Fibroblast of the aortic adventitia (primary cell): ENCODE data around the gene ZNF511. TPM values are rescaled to one million over a fixed set of nuclear protein-coding genes. Genes with fewer than 3 reads are reported as not detected.

Experiments used
- DNase-seq: peaks from one replicate; pipeline ENCODE4 v3.0.0-alpha.2; 2010; ENCODE audit warnings: low read depth
- H3K4me3 ChIP-seq: 2 replicates; pipeline ENCODE4 v1.5.1; 2011; ENCODE audit warnings: low read depth, mild to moderate bottlenecking, control low read depth, low read length, moderate library complexity
- total RNA-seq: library from RNA; depleted of rRNA; stranded (reverse); fragments of >200 nt; gene quantifications from 2 replicates; pipeline ENCODE4 v1.2.3, GENCODE V29; 2012; ENCODE audit warnings: low replicate concordance
- TF ChIP-seq, protein P1 (sequence below): IDR thresholded peaks from 2 replicates; pipeline ENCODE4 v1.5.1; 2011; ENCODE audit warnings: mild to moderate bottlenecking, low read length, control low read depth, inconsistent platforms; ENCODE audit not compliant: insufficient read depth

Gene ZNF511
- total RNA-seq, 1 donor = 22.1 TPM

DNA sequence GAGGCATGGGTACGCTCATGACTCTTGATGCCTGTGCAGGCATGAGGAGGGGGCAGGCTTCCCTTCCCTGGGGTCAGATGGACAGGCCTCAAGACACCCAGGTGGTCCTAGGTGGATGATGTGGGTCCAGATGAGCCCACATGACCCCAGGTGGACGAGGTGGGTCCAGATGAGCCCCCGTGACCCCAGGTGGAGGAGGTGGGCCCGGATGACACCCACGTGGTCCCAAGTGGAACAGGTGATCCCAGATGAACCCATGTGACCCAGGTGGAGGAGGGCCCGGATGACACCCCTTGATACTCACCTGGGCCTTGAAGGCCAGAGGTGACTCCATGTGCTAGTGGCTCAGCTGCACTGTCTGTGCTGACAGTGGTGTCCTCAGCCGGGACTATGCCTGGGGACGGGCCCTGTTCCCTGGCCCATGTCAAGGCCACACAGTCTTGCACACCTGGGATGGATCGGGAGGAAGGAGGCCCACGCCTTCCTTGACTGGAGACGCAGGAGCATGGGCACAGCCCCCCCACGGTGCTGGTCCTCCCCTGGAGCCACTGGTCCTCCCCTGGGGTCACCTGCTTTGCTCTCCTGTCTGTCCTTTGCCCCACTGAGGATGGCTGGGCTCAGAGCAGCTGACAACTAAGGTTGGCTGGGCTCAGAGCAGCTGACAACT lies 41.7 kb downstream of the ZNF511 start:
- H3K4me3 ChIP-seq = no peak overlapping the region
- DNase-seq = no peak
- TF ChIP-seq, protein P1, sequence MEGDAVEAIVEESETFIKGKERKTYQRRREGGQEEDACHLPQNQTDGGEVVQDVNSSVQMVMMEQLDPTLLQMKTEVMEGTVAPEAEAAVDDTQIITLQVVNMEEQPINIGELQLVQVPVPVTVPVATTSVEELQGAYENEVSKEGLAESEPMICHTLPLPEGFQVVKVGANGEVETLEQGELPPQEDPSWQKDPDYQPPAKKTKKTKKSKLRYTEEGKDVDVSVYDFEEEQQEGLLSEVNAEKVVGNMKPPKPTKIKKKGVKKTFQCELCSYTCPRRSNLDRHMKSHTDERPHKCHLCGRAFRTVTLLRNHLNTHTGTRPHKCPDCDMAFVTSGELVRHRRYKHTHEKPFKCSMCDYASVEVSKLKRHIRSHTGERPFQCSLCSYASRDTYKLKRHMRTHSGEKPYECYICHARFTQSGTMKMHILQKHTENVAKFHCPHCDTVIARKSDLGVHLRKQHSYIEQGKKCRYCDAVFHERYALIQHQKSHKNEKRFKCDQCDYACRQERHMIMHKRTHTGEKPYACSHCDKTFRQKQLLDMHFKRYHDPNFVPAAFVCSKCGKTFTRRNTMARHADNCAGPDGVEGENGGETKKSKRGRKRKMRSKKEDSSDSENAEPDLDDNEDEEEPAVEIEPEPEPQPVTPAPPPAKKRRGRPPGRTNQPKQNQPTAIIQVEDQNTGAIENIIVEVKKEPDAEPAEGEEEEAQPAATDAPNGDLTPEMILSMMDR = no peak

DNA sequence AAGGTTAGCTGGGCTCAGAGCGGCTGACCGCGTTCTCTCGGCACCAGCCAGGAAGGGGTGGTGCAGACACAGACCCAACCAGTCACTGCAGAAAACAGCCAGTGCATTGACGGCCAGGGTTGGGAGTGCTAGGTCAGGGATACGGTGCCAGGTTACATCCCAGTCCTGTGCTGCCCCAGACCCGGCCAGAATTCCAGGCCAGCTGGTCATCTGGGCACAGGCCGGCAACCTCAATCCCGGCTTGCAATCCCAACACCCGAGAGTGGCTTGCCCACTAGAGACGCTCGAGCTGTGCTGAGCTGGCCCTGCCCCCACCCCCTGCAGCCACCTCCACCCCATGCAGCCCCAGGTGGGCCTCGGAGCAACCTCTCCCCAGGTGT lies 42.2 kb downstream of the ZNF511 start:
- H3K4me3 ChIP-seq = no peak overlapping the region
- TF ChIP-seq, protein P1 = no peak
- DNase-seq = no peak

DNA sequence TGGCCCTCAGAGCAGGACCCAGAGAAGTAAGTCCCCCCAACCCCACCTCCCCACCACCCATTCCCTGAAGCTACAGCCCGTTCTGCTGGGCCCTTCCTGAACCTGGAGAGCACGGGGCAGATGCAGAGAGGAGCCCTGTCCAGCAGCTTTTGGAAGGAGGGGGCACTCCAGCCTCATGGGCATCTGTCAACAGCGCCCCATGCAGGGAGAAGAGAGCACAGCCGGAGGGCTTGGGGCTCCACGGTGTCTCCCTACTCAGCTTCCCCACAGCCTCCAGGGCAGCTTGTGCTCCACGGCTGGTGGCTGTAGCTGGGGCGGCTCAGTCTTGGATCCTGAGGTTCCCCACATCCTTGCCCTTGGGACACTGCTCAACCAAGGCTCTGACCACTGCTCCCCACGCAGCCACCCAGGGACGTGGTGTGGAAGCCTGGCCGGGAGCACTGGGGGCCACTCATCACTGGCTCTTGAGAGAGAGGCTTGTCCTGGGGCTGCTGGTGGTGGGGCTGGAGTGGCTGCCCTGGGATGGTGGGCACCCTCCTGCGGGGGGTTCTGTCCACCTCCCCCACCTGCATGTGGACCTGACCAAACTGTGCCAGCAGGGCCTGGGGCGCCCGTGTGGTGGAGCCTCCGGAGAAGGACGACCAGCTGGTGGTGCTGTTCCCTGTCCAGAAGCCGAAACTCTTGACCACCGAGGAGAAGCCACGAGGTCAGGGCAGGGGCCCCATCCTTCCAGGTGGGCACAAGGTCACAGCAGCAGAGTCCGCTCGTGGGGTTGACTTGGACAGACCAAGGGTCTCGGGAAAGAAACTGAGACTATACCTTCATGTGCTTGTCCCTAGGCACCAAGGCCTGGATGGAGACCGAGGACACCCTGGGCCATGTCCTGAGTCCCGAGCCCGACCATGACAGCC lies 42.9 kb downstream of the ZNF511 start:
- no peak overlapping the region for H3K4me3 ChIP-seq
- TF ChIP-seq, protein P1 = no peak
- DNase-seq = no peak

DNA sequence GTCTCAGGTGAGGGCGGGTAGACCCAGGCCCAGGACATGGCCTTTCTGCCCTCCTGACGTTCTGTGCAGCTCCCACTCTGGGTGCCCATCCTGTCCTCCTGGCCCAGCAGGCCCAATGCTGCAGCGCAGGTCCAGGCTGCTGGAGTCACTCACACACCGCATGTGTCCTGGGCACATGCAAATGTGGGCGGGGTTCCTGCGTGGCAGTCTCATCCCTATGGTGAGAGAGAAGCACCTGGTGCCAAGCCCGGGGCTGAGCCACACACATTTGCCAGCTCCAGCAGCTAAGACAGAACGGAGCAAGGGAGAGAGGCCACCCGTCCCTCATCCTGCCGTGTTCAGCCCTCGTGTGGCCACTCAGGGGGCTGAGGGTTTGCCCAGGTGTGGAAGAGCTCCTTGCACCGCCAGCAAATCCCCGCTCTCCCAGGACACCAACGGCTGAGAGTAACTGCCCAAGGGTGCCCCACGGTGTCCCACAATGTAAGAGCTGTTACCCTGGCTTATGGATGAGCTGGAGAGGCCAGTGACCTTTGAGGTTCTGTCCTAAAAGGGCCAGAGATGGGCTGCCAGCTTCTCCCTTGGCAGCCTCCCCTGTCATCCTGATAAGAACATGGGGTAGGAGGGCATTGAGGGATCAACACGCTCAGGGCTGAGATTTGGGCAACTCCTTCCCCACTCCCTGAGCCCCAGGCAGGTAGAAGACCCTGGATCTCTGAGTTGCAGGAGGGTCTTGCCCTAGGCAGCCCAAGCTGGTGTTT lies 44.7 kb downstream of the ZNF511 start:
- TF ChIP-seq, protein P1 = no peak
- no peak overlapping the region for H3K4me3 ChIP-seq
- no peak for DNase-seq

DNA sequence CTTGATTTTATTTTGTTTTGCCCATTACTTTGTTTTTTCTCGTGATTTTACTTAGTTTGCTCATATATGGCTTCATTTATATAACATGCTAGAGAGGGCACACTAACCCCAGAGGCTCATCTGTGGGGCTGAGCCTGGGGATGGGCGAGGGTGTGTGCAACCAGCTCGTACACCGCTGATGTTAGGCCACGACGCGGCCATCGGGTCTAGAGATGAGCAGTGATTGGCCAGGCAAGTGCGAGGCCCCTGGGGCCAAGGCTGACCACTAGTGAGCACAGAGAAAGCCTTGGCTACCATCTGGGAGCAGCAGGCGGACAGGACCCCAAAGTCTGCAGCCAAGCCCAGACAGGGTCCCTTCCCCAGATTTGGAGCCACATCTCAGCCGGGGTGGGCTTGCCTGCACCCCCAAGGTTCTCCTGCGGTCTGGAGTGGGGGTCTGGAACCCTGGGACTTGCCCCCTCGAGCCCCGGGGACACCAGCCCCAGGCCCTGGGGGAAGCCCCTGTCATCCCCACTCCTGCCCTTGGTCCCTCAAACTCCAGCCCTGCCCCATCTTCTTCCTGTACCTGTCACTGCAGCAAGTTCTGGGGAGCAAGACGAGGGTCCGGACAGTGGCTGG lies 45.4 kb downstream of the ZNF511 start:
- DNase-seq = no peak
- H3K4me3 ChIP-seq = no peak overlapping the region
- TF ChIP-seq, protein P1 = no peak

DNA sequence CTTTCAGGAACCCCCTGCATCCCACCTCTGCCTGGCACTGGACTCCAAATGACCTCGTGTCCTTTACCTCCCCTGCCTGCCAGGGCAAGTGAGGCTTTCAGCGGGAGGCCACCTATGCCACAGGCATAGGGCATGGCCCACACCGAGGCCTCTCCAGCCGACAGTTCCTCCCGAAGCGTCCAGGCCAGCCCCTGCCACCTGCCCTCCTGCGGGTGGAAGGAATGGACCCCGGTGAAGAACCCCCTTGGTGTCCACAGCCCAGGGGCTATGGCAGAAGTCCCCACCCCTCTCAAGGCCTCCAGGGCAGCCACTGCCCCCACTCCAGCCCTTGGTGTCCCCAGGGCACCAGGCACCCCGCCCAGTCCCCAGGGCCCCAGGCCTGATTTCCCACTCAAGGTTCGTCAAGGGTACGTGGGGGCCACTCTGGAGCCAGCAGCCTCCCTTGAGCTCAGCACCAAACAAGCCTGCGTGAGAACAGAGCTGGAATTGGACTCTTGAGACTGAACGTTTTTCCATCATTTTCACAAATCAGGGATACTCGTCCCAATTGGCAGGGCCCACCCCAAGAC lies 46.0 kb downstream of the ZNF511 start:
- TF ChIP-seq, protein P1 = no peak
- DNase-seq = no peak
- no peak overlapping the region for H3K4me3 ChIP-seq
